ENCODE measurements around the gene DPP6.

The DPP6 gene

GRCh38 chr7:154852205-154852604, 800.0 kb downstream of the DPP6 start:
- DNase-seq, result no peak

GRCh38 chr7:154853063-154853726, 801.0 kb downstream of the DPP6 start:
- no peak for DNase-seq

GRCh38 chr7:154853727-154854095, 801.5 kb downstream of the DPP6 start:
- no peak for DNase-seq

- DNase-seq, result no peak
Observed at GRCh38 chr7:154854836-154855235, 802.6 kb downstream of the DPP6 start.

- no peak for DNase-seq
Observed at GRCh38 chr7:154855366-154855765, 803.2 kb downstream of the DPP6 start.

GRCh38 chr7:154856733-154857132, 804.5 kb downstream of the DPP6 start:
- DNase-seq, result no peak

GRCh38 chr7:154857240-154857639, 805.0 kb downstream of the DPP6 start:
- no peak for DNase-seq

- DNase-seq, result no peak
Observed at GRCh38 chr7:154857728-154858681, 805.8 kb downstream of the DPP6 start.

GRCh38 chr7:154858836-154859537, 806.8 kb downstream of the DPP6 start:
- no peak for DNase-seq

GRCh38 chr7:154859747-154860620, 807.8 kb downstream of the DPP6 start:
- no peak for DNase-seq

GRCh38 chr7:154860621-154861375, 808.6 kb downstream of the DPP6 start:
- no peak for DNase-seq

- DNase-seq, result no peak
Observed at GRCh38 chr7:154861589-154861988, 809.4 kb downstream of the DPP6 start.

GRCh38 chr7:154862153-154862791, 810.1 kb downstream of the DPP6 start:
- no peak for DNase-seq

- no peak for DNase-seq
Observed at GRCh38 chr7:154863766-154864522, 811.7 kb downstream of the DPP6 start.

GRCh38 chr7:154864523-154864891, 812.3 kb downstream of the DPP6 start:
- DNase-seq, result no peak

- no peak for DNase-seq
Observed at GRCh38 chr7:154865984-154866685, 813.9 kb downstream of the DPP6 start.

- no peak for DNase-seq
Observed at GRCh38 chr7:154867068-154867467, 814.9 kb downstream of the DPP6 start.

- DNase-seq, result no peak
Observed at GRCh38 chr7:154868921-154869320, 816.7 kb downstream of the DPP6 start.

- no peak for DNase-seq
Observed at GRCh38 chr7:154869436-154869835, 817.2 kb downstream of the DPP6 start.

- DNase-seq, result no peak
Observed at GRCh38 chr7:154871507-154871906, 819.3 kb downstream of the DPP6 start.
